ENCODE data around the gene EIF4EBP2. TPM values are rescaled to one million over a fixed set of nuclear protein-coding genes. Genes with fewer than 3 reads are reported as not detected.

Gene EIF4EBP2
- total and polyA plus RNA-seq, 2 of the 13 experiments (the other 11 are each of a cell fraction or from before 2014, with no cell fraction given): 16.9 to 22.0 TPM

DNA sequence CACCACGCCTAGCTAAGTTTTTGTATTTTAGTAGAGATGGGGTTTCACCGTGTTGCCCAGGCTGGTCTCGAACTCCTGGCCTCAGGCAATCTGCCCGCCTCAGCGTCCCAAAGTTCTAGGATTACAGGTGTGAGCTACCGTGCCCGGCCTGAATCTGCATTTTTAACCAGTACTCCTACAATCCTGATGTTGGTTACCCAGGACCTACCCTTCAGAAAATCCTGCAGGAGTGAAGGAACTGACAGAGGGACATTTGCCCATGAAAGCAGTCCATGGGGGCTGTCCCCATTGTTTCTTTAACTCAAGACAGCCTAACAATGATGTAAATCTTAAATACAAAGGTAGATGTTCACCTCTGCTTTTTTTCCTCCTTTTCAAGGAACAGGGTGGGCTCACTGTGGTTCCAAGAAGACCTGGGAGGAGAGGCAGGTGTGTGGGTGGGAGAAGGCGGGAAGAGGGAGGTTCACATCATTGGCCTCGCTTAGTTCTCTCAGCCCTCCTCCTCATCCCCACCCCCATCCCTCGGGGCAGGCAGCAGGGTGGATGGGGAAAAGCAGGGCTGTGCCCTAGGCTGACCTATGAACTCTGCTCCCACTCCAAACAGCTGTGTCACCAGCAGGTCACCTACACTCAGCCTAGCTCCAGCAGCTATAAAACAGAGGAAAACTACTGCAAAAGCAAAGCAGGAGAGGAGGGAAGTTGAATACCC, 35.0 kb upstream of the EIF4EBP2 start (continued):
- TF ChIP-seq, protein P1, sequence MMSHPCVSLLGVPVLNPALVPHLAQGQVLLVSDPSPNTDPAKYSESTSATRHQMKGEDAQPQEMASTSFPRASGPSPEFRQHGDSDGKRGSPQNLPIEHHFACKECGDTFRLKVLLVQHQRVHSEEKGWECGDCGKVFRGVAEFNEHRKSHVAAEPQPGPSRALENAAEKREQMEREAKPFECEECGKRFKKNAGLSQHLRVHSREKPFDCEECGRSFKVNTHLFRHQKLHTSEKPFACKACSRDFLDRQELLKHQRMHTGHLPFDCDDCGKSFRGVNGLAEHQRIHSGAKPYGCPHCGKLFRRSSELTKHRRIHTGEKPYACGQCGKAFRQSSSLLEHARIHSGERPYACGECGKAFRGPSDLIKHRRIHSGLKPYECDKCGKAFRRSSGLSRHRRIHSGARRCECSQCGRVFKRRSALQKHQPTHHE (CRISPR knock-in tag; IDR thresholded peaks at IDR 0.05; ENCODE audit: borderline replicate concordance): no peak
- TF ChIP-seq, protein P2, sequence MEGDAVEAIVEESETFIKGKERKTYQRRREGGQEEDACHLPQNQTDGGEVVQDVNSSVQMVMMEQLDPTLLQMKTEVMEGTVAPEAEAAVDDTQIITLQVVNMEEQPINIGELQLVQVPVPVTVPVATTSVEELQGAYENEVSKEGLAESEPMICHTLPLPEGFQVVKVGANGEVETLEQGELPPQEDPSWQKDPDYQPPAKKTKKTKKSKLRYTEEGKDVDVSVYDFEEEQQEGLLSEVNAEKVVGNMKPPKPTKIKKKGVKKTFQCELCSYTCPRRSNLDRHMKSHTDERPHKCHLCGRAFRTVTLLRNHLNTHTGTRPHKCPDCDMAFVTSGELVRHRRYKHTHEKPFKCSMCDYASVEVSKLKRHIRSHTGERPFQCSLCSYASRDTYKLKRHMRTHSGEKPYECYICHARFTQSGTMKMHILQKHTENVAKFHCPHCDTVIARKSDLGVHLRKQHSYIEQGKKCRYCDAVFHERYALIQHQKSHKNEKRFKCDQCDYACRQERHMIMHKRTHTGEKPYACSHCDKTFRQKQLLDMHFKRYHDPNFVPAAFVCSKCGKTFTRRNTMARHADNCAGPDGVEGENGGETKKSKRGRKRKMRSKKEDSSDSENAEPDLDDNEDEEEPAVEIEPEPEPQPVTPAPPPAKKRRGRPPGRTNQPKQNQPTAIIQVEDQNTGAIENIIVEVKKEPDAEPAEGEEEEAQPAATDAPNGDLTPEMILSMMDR (CRISPR knock-in tag; IDR thresholded peaks at IDR 0.05): peak; percentile 5; the same call in 1 of the 2 replicates
- TF ChIP-seq, protein P3, sequence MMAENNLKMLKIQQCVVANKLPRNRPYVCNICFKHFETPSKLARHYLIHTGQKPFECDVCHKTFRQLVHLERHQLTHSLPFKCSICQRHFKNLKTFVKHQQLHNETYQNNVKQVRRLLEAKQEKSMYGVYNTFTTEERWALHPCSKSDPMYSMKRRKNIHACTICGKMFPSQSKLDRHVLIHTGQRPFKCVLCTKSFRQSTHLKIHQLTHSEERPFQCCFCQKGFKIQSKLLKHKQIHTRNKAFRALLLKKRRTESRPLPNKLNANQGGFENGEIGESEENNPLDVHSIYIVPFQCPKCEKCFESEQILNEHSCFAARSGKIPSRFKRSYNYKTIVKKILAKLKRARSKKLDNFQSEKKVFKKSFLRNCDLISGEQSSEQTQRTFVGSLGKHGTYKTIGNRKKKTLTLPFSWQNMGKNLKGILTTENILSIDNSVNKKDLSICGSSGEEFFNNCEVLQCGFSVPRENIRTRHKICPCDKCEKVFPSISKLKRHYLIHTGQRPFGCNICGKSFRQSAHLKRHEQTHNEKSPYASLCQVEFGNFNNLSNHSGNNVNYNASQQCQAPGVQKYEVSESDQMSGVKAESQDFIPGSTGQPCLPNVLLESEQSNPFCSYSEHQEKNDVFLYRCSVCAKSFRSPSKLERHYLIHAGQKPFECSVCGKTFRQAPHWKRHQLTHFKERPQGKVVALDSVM (CRISPR knock-in tag; IDR thresholded peaks at IDR 0.05): 0 out of 2 replicates have a peak, but pooled peaks have one; percentile 9
- TF ChIP-seq ZC3H13 (CRISPR knock-in tag; IDR thresholded peaks at IDR 0.05) (no peak), REXO4 (CRISPR knock-in tag; IDR thresholded peaks at IDR 0.05; ENCODE audit: borderline replicate concordance) (no peak), HOXA3 (CRISPR knock-in tag; IDR thresholded peaks at IDR 0.05) (peak; percentile 63; the same call in 1 of the 2 replicates), MED13 (CRISPR knock-in tag; IDR thresholded peaks at IDR 0.05) (no peak), ATM (IDR thresholded peaks at IDR 0.05; ENCODE audit: borderline replicate concordance) (no peak), ZNF549 (CRISPR knock-in tag; IDR thresholded peaks at IDR 0.05) (no peak), NCOA5 (CRISPR knock-in tag; IDR thresholded peaks at IDR 0.05) (no peak), ADNP (CRISPR knock-in tag; IDR thresholded peaks at IDR 0.05) (no peak), ZNF737 (CRISPR knock-in tag; IDR thresholded peaks at IDR 0.05; ENCODE audit: borderline replicate concordance) (no peak), NFKBIZ (CRISPR knock-in tag; IDR thresholded peaks at IDR 0.05) (no peak), ZSCAN9 (CRISPR knock-in tag; IDR thresholded peaks at IDR 0.05; ENCODE audit: borderline replicate concordance) (no peak), ZNF335 (CRISPR knock-in tag; IDR thresholded peaks at IDR 0.05) (no peak), NBN (conservative IDR thresholded peaks at IDR 0.05) (no peak)
- TF ChIP-seq, protein P4, sequence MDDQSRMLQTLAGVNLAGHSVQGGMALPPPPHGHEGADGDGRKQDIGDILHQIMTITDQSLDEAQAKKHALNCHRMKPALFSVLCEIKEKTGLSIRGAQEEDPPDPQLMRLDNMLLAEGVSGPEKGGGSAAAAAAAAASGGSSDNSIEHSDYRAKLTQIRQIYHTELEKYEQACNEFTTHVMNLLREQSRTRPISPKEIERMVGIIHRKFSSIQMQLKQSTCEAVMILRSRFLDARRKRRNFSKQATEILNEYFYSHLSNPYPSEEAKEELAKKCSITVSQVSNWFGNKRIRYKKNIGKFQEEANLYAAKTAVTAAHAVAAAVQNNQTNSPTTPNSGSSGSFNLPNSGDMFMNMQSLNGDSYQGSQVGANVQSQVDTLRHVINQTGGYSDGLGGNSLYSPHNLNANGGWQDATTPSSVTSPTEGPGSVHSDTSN (CRISPR knock-in tag; IDR thresholded peaks at IDR 0.05; ENCODE audit: borderline replicate concordance): no peak
- TF ChIP-seq, protein P5, sequence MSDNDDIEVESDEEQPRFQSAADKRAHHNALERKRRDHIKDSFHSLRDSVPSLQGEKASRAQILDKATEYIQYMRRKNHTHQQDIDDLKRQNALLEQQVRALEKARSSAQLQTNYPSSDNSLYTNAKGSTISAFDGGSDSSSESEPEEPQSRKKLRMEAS (IDR thresholded peaks at IDR 0.05): peak; percentile 52; the same call in 1 of the 2 replicates
- TF ChIP-seq, protein P6, sequence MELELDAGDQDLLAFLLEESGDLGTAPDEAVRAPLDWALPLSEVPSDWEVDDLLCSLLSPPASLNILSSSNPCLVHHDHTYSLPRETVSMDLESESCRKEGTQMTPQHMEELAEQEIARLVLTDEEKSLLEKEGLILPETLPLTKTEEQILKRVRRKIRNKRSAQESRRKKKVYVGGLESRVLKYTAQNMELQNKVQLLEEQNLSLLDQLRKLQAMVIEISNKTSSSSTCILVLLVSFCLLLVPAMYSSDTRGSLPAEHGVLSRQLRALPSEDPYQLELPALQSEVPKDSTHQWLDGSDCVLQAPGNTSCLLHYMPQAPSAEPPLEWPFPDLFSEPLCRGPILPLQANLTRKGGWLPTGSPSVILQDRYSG (CRISPR knock-in tag; IDR thresholded peaks at IDR 0.05): no peak
